Measurements from ENCODE around the gene LYPD5. TPM values are rescaled to one million over a fixed set of nuclear protein-coding genes. Genes with fewer than 3 reads are reported as not detected.
A peak's percentile ranks its signal among the peaks of the same experiment; 100 is the strongest.
"Not testable (repeated sequence)": the region's sequence is repeated elsewhere in the genome, so short reads cannot be mapped to it uniquely, and the experiment has no call there.

LYPD5 gene
- total and polyA plus RNA-seq, 2 experiments from 2014 or later: 0.32 to 1.1 TPM

DNA sequence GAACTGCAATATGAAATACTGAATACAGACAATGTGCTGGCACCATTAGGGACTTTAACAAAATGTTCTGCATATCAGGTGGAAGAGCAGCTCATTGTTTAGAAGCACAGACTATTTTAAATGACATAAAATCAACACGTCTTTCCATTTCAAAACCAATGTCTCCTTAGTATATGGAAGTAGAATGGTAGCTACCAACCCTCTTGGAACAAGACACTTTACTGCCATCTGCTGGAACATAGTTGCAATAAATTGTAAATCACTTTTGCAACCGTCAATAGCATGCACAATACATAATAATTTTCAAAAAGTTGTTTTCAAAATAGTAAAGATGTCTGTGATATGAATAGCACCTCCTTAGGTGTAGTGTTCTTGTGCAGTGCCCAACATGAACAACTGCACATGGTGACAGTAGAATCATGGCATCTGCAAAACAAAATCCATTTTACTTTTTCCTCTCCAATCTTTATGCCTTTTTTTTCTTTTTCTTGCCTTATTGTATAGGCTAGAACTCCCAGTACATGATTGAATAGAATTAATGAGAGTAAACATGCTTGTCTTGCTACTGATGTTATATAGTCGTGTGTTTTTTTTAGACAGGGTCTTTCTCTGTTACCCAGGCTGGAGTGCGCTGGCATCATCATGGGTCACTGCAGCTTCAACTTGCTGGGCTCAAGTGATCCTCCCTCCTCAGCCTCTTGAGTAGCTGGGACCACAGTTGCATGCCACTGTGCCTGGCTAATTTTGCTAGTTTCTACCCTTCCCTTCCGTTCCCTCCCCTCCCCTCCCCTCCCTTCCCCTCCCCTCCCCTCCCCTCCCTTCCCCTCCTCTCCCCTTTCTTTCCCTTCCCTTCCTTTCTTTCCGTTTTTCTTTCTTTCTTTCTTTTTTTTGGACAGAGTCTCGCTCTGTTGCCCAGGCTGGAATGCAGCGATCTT lies 7.8 kb upstream of the LYPD5 start:
- TF ChIP-seq EZH2 (IDR thresholded peaks at IDR 0.05; ENCODE audit: insufficient read depth, poor library complexity, severe bottlenecking): no peak
- no peak for TF ChIP-seq EZH2phosphoT487 (IDR thresholded peaks at IDR 0.05; ENCODE audit: insufficient read depth, low read depth)
- no peak overlapping the region for H3K27ac ChIP-seq
- no peak overlapping the region for H3K4me3 ChIP-seq
- no peaks in the 10 kb centered on the region for H3K79me2 ChIP-seq (ENCODE audit: insufficient read depth)
- no peak overlapping the region for H2AFZ ChIP-seq
- DNase-seq: peak; percentile 77
- H3K27me3 ChIP-seq (replicated peaks; ENCODE audit: insufficient read depth): no peaks in the 10 kb centered on the region
- H3K9me3 ChIP-seq (ENCODE audit: low read depth): no peaks in the 10 kb centered on the region
- WGBS, 2 experiments (ENCODE audit: low coverage in 1 of 2, low lambda C conversion rate in 2 of 2, missing lambda C conversion rate in 2 of 2): 21 to 22% methylated on average over 7 to 8 of the region's 8 CpGs
- H3K4me2 ChIP-seq (ENCODE audit: unreplicated experiment): no peak overlapping the region
- H3K9ac ChIP-seq: no peak overlapping the region
- no peaks in the 10 kb centered on the region for H3K4me1 ChIP-seq (ENCODE audit: insufficient read depth)
- H4K20me1 ChIP-seq (ENCODE audit: insufficient read depth): no peaks in the 10 kb centered on the region
- in situ Hi-C loops (cut with MboI): no loop called here
- no peaks in the 10 kb centered on the region for H3F3A ChIP-seq (ENCODE audit: insufficient read depth)
- H3K9me2 ChIP-seq (ENCODE audit: insufficient read depth): no peaks in the 10 kb centered on the region
- H3K36me3 ChIP-seq (ENCODE audit: low read depth): no peaks in the 10 kb centered on the region

DNA sequence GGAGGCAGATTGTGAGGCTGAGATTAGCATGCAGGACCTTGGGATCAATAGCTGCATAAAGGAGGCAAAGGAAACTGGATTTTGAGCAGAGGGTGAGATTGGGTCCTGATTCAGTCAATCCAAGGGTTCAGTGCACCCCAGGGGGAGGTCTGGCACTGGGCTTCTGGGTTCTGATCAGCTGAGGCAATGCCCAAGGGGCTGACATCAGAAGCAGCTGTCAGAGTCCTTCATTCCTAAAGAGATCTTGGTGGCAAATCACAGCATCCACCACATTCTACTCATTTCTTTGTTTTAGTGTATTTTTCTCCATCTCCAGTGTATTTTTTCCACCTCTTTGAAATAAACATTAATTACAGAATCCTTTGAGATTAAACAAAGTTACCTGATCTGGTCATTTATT lies 5.4 kb upstream of the LYPD5 start:
- Histone ChIP-seq H3K27ac (no peak overlapping the region), H3K79me2 (ENCODE audit: insufficient read depth) (no peaks in the 10 kb centered on the region), H3K9me3 (ENCODE audit: low read depth) (no peaks in the 10 kb centered on the region), H3K9ac (no peak overlapping the region), H4K20me1 (ENCODE audit: insufficient read depth) (no peaks in the 10 kb centered on the region), H3K27me3 (replicated peaks; ENCODE audit: insufficient read depth) (no peaks in the 10 kb centered on the region), H3K4me1 (ENCODE audit: insufficient read depth) (no peaks in the 10 kb centered on the region), H3F3A (ENCODE audit: insufficient read depth) (no peaks in the 10 kb centered on the region), H3K4me2 (ENCODE audit: unreplicated experiment) (no peak overlapping the region), H3K4me3 (no peak overlapping the region), H2AFZ (no peak overlapping the region), H3K9me2 (ENCODE audit: insufficient read depth) (no peaks in the 10 kb centered on the region), H3K36me3 (ENCODE audit: low read depth) (no peaks in the 10 kb centered on the region)
- in situ Hi-C loops (cut with MboI): no loop called here
- no peak for DNase-seq
- TF ChIP-seq EZH2phosphoT487 (IDR thresholded peaks at IDR 0.05; ENCODE audit: insufficient read depth, low read depth) (no peak), EZH2 (IDR thresholded peaks at IDR 0.05; ENCODE audit: insufficient read depth, poor library complexity, severe bottlenecking) (no peak)

DNA sequence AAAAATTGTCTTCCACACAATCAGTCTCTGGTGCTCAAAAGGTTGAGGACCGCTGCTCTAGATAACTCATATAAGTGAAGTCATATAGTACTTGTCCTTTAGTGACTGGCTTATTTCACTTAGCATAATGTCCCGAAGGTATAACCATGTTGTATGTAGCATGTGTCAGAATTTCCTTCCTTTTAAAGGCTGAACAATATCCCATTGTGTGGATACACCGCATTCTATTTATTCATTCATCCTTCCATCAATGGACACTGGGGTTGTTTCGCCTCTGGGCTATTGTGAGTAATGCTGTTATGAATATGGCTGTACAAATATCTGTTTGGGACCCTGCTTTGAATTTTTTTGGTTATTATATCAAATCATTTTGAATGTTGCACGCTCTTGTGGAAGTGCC lies 4.6 kb upstream of the LYPD5 start:
- H3K4me2 ChIP-seq (ENCODE audit: unreplicated experiment): no peak overlapping the region
- H3F3A ChIP-seq (ENCODE audit: insufficient read depth): no peaks in the 10 kb centered on the region
- H3K79me2 ChIP-seq (ENCODE audit: insufficient read depth): no peaks in the 10 kb centered on the region
- H3K4me1 ChIP-seq (ENCODE audit: insufficient read depth): no peaks in the 10 kb centered on the region
- no peak overlapping the region for H3K4me3 ChIP-seq
- H3K27me3 ChIP-seq (replicated peaks; ENCODE audit: insufficient read depth): no peaks in the 10 kb centered on the region
- TF ChIP-seq EZH2phosphoT487 (IDR thresholded peaks at IDR 0.05; ENCODE audit: insufficient read depth, low read depth) (no peak), EZH2 (IDR thresholded peaks at IDR 0.05; ENCODE audit: insufficient read depth, poor library complexity, severe bottlenecking) (no peak)
- WGBS, 2 experiments (ENCODE audit: low coverage in 1 of 2, low lambda C conversion rate in 2 of 2, missing lambda C conversion rate in 2 of 2): 58 to 67% methylated on average over 5 of the region's 5 CpGs
- no peak overlapping the region for H2AFZ ChIP-seq
- no peaks in the 10 kb centered on the region for H4K20me1 ChIP-seq (ENCODE audit: insufficient read depth)
- H3K9ac ChIP-seq: no peak overlapping the region
- no peaks in the 10 kb centered on the region for H3K9me3 ChIP-seq (ENCODE audit: low read depth)
- H3K9me2 ChIP-seq (ENCODE audit: insufficient read depth): no peaks in the 10 kb centered on the region
- no peaks in the 10 kb centered on the region for H3K36me3 ChIP-seq (ENCODE audit: low read depth)
- H3K27ac ChIP-seq: no peak overlapping the region
- in situ Hi-C loops (cut with MboI): no loop called here
- no peak for DNase-seq

DNA sequence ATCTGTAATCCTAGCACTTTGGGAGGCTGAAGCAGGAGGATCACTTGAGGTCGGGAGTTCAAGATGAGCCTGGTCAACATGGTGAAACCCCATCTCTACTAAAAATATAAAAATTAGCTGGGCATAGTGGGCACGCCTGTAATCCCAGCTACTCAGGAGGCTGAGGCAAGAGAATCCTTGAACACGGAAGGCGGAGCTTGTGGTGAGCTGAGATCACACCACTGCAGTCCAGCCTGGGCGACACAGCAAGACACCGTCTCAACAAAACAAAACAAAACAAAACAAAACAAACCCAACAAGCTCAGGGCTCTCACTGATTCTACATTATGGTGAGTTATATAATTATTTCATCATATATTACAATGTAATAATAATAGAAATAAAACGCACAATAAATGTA lies 4.2 kb upstream of the LYPD5 start:
- H3K4me3 ChIP-seq; H4K20me1 ChIP-seq (ENCODE audit: insufficient read depth); H3K9me2 ChIP-seq (ENCODE audit: insufficient read depth); H3K36me3 ChIP-seq (ENCODE audit: low read depth); H3K9me3 ChIP-seq (ENCODE audit: low read depth); DNase-seq; H3K4me1 ChIP-seq (ENCODE audit: insufficient read depth); H3K79me2 ChIP-seq (ENCODE audit: insufficient read depth); H3F3A ChIP-seq (ENCODE audit: insufficient read depth); H3K27me3 ChIP-seq (replicated peaks; ENCODE audit: insufficient read depth); H3K4me2 ChIP-seq (ENCODE audit: unreplicated experiment); in situ Hi-C loops (cut with MboI); H2AFZ ChIP-seq; H3K9ac ChIP-seq; H3K27ac ChIP-seq: not testable (repeated sequence)
- 80 to 81% methylated on average over 7 of the region's 7 CpGs for WGBS, 2 experiments (ENCODE audit: low coverage in 1 of 2, low lambda C conversion rate in 2 of 2, missing lambda C conversion rate in 2 of 2)

Measured in GM23248 (cell line).